ENCODE results near the gene SPRED1.

The SPRED1 gene

GRCh38 chr15:38294126-38294525 lies 41.5 kb downstream of the SPRED1 start:
- in situ Hi-C loops (cut with HindIII; ENCODE audit: low sequenced_read_pairs), result no loop called here
- no peak overlapping the region for H3K4me3 ChIP-seq (ENCODE audit: low read depth, low read length)
- no peak for TF ChIP-seq CTCF (IDR thresholded peaks at IDR 0.05; ENCODE audit: low read depth, low read length)
- no peak for DNase-seq (ENCODE audit: low read depth, low spot score)

GRCh38 chr15:38297623-38298388 lies 45.2 kb downstream of the SPRED1 start:
- in situ Hi-C loops (cut with HindIII; ENCODE audit: low sequenced_read_pairs), result no loop called here
- DNase-seq (ENCODE audit: low read depth, low spot score), result peak; percentile 69
- no peak overlapping the region for H3K4me3 ChIP-seq (ENCODE audit: low read depth, low read length)
- TF ChIP-seq CTCF (IDR thresholded peaks at IDR 0.05; ENCODE audit: low read depth, low read length), result no peak

- no peak overlapping the region for H3K4me3 ChIP-seq (ENCODE audit: low read depth, low read length)
- in situ Hi-C loops (cut with HindIII; ENCODE audit: low sequenced_read_pairs), result no loop called here
- no peak for TF ChIP-seq CTCF (IDR thresholded peaks at IDR 0.05; ENCODE audit: low read depth, low read length)
- peak; percentile 63 for DNase-seq (ENCODE audit: low read depth, low spot score)
Observed at GRCh38 chr15:38299216-38299615, 46.6 kb downstream of the SPRED1 start.

GRCh38 chr15:38300395-38300794 lies 47.8 kb downstream of the SPRED1 start:
- in situ Hi-C loops (cut with HindIII; ENCODE audit: low sequenced_read_pairs), result no loop called here
- no peak for TF ChIP-seq CTCF (IDR thresholded peaks at IDR 0.05; ENCODE audit: low read depth, low read length)
- H3K4me3 ChIP-seq (ENCODE audit: low read depth, low read length), result no peak overlapping the region
- DNase-seq (ENCODE audit: low read depth, low spot score), result peak; percentile 25

- no peak for TF ChIP-seq CTCF (IDR thresholded peaks at IDR 0.05; ENCODE audit: low read depth, low read length)
- in situ Hi-C loops (cut with HindIII; ENCODE audit: low sequenced_read_pairs), result no loop called here
Observed at GRCh38 chr15:38304481-38304880, 51.8 kb downstream of the SPRED1 start.

GRCh38 chr15:38307251-38307650 lies 54.6 kb downstream of the SPRED1 start:
- H3K4me3 ChIP-seq (ENCODE audit: low read depth, low read length), result no peak overlapping the region
- TF ChIP-seq CTCF (IDR thresholded peaks at IDR 0.05; ENCODE audit: low read depth, low read length), result no peak
- DNase-seq (ENCODE audit: low read depth, low spot score), result no peak
- in situ Hi-C loops (cut with HindIII; ENCODE audit: low sequenced_read_pairs), result no loop called here

More at GRCh38 chr15:38304481-38304880, 51.8 kb downstream of the SPRED1 start:
- DNase-seq (ENCODE audit: low read depth, low spot score), result no peak
- H3K4me3 ChIP-seq (ENCODE audit: low read depth, low read length), result no peak overlapping the region

All from astrocyte of the spinal cord (primary cell).